ENCODE data around the gene GJD2. TPM values are rescaled to one million over a fixed set of nuclear protein-coding genes. Genes with fewer than 3 reads are reported as not detected.

Gene GJD2
- total RNA-seq, 1 experiment from 2014 or later, result not detected

DNA sequence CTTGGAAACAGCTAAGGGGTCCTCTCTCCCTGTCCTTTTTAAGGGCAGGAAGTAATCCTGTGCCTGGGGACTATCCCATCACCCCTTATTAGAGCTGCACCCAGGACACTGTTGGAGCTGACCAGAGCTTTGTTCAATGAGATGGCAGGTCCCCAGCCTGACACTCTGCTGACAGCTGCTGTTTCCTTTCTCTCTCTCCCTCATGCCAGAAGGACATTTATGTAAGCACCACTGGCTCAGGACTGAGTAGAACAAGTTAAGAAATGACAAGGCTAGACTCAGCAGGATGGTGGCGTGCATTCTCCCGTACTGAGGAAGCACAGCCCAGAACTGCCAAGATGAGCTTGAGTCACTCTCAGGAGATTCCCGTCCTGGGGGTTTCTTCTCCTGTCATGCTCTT is 17.3 kb downstream of the GJD2 start:
- Mint-ChIP-seq H3K4me3 (no peak overlapping the region), H3K36me3 (ENCODE audit: insufficient read depth in 1 of 3, low read depth in 3 of 3) (no peaks in the 10 kb centered on the region), H3K27ac (no peak overlapping the region), H3K9me3 (no peaks in the 10 kb centered on the region), H3K27me3 (ENCODE audit: low read depth) (peaks cover 9% of the 10 kb centered on the region), H3K4me1 (peaks cover 0 to 10% of the 10 kb centered on the region in 2 experiments; a peak in 2 of 4 replicates)
- no peak overlapping the region for H2AK5ac ChIP-seq (ENCODE audit: insufficient read length, low read length)
- no peak for DNase-seq
- H3K56ac ChIP-seq (ENCODE audit: insufficient read length, low read depth, low read length), result no peak overlapping the region
- H3K27ac ChIP-seq (ENCODE audit: insufficient read length, low read depth, low read length), result no peak overlapping the region
- H3K79me1 ChIP-seq (ENCODE audit: insufficient read depth, low read depth, low read length, poor library complexity, severe bottlenecking), result no peaks in the 10 kb centered on the region
- no peak overlapping the region for H2BK15ac ChIP-seq (ENCODE audit: low read depth, low read length)
- no peak overlapping the region for H2AFZ ChIP-seq (ENCODE audit: low read length)
- no peak overlapping the region for H3K4me2 ChIP-seq (ENCODE audit: insufficient read depth, insufficient read length, low read length)
- no peaks in the 10 kb centered on the region for H3K27me3 ChIP-seq (ENCODE audit: insufficient read depth, low read length)
- no peak overlapping the region for H2BK120ac ChIP-seq (ENCODE audit: low read depth, low read length, poor library complexity, severe bottlenecking)
- H3K18ac ChIP-seq (ENCODE audit: insufficient read length, low read depth, low read length), result no peak overlapping the region
- H2BK5ac ChIP-seq (ENCODE audit: insufficient read length, low read length), result no peak overlapping the region
- H3K4ac ChIP-seq (ENCODE audit: low read depth, low read length), result no peak overlapping the region
- H3K14ac ChIP-seq (ENCODE audit: insufficient read depth, low read length), result no peak overlapping the region
- WGBS (ENCODE audit: extremely low coverage, insufficient read length, low lambda C conversion rate), result no CpG with 5 or more reads among the region's 3 CpGs
- no peaks in the 10 kb centered on the region for H3K9me3 ChIP-seq (ENCODE audit: control insufficient read depth, low read depth, low read length)
- H3K23ac ChIP-seq (ENCODE audit: insufficient read length, low read depth, low read length), result no peak overlapping the region
- no peaks in the 10 kb centered on the region for H3K4me1 ChIP-seq (ENCODE audit: insufficient read depth, low read length)
- H4K5ac ChIP-seq (ENCODE audit: insufficient read length, low read depth, low read length), result no peak overlapping the region
- H3K23me2 ChIP-seq (ENCODE audit: insufficient read length, low read depth, low read length, poor library complexity, severe bottlenecking), result no peaks in the 10 kb centered on the region
- no peak overlapping the region for H3T11ph ChIP-seq (ENCODE audit: low read length)
- H3K9ac ChIP-seq (ENCODE audit: extremely low read depth, insufficient read length, low read length), result no peak overlapping the region
- no peaks in the 10 kb centered on the region; the same call in 1 of the 2 replicates for H3K79me2 ChIP-seq (ENCODE audit: insufficient read depth, low read length)
- H4K8ac ChIP-seq (replicated peaks; ENCODE audit: insufficient read length, low read depth, low read length), result no peak overlapping the region
- no peaks in the 10 kb centered on the region for H4K20me1 ChIP-seq (ENCODE audit: control insufficient read depth, insufficient read depth, insufficient read length)
- no peak overlapping the region for H2BK12ac ChIP-seq (ENCODE audit: insufficient read length, low read depth, low read length)
- H4K91ac ChIP-seq (ENCODE audit: insufficient read length, low read depth, low read length), result no peak overlapping the region
- TF ChIP-seq, protein P1, sequence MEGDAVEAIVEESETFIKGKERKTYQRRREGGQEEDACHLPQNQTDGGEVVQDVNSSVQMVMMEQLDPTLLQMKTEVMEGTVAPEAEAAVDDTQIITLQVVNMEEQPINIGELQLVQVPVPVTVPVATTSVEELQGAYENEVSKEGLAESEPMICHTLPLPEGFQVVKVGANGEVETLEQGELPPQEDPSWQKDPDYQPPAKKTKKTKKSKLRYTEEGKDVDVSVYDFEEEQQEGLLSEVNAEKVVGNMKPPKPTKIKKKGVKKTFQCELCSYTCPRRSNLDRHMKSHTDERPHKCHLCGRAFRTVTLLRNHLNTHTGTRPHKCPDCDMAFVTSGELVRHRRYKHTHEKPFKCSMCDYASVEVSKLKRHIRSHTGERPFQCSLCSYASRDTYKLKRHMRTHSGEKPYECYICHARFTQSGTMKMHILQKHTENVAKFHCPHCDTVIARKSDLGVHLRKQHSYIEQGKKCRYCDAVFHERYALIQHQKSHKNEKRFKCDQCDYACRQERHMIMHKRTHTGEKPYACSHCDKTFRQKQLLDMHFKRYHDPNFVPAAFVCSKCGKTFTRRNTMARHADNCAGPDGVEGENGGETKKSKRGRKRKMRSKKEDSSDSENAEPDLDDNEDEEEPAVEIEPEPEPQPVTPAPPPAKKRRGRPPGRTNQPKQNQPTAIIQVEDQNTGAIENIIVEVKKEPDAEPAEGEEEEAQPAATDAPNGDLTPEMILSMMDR (conservative IDR thresholded peaks at IDR 0.05), result no peak
- no peak overlapping the region for H2BK20ac ChIP-seq (ENCODE audit: low read depth, low read length, poor library complexity, severe bottlenecking)
